Measurements from ENCODE around the gene BCL7C.

GRCh38 chr16:30889721-30890120, 4.2 kb downstream of the BCL7C start:
- TF ChIP-seq CTCF (IDR thresholded peaks at IDR 0.05) (no peak), POLR2AphosphoS5 (IDR thresholded peaks at IDR 0.05) (no peak), POLR2A (IDR thresholded peaks at IDR 0.05) (no peak), EP300 (IDR thresholded peaks at IDR 0.05) (no peak)

Measured in stomach (tissue), 4 donors.